HG03469 (cell line): ENCODE measurements around the gene ADRA2B.

Experiments used
- ATAC-seq: cut with Tn5 transposase; IDR thresholded peaks from one replicate; pipeline ENCODE4 v1.9.1; 2021; ENCODE audit warnings: mild to moderate bottlenecking, moderate library complexity, moderate number of reproducible peaks; ENCODE audit not compliant: unreplicated experiment

Gene ADRA2B

DNA sequence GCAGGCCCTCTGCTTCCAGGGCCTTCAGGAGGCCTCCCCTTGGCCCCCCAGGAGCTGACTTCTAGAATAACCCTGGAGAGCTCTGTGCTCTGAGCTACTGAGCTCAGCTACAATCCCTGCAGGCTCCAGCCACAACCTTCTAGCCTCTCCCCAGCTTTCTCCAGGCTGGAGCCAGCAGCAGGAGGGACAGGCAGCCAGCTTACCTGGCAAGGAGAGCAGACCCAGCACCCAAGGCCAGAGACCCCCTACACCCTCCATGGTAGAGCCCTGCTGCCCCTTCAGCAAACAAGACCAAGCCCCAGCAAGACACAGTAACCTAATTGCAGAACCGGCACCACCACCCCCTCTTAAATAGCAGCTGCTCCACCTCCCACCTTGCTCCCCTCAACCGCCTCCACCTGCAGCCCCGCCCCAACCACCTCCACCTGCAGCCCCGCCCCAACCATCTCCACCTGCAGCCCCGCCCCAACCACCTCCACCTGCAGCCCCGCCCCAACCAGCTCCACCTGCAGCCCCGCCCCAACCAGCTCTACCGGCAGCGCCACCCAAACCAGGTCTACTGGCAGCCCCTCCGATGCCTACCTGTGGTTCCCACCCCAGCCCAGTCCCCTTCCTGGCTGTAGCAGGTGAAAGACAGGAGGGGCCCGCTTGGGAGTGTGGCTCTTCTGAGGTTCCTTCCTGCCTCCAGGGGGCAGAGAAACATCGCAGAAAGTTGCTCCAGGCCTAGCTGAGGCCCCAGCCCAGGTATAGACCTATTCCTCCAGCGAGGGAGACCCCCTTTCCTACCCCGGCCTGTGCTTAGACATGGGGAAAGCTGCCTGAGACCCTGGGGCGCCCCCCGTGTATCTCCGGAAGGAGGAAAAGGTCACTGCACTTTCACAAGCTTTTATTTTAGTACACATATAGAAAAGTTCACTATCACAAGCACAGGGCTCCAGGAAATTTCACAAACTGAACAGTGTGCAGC is 22.1 kb upstream of the ADRA2B start, which contains the start of gene ASTL:
TSS of gene ASTL (minus strand) at position 324 of the 967 bp plus-strand sequence. CDS start at position 258, 66 bp downstream.
- no peak for ATAC-seq

DNA sequence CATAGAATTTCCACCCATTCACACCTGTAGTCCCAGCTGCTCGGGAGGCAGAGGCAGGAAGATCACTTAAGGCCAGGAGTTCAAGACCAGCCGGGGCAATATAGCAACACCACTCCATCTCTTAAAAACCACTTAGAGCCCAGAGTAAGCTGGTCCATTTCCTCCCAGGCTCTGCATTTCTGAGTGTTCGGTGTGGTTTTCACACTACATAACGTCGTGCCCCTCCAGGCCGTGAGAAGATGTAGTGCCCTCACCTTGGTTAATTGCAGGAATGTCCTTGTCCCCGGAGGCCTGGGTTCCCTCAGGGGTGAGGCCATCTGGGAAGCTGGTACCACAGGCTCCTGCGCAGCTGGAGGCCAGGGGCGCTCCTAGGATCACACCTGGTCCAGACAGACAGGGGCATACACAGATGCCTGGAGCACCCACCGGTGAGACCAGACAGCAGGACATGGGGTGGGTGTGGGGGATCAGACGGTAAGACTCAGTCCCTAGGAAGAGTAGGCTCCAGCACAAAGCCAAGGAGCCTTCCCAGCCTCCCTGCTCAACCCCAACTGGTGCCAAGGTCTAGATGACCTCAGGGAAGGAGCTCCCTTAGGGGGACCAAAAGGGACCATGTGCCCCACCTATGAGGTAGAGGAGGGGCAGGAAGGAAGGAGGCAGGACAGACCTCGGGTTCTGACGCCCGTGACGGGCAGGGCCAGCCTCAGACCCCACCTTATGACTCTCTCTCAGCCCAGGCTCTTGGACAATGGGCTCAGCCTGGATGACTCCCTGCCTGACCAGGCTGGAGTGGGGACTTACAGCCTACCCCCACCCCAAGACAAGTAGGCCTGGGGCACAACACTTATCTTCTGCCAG is 21.2 kb upstream of the ADRA2B start:
- no peak for ATAC-seq

DNA sequence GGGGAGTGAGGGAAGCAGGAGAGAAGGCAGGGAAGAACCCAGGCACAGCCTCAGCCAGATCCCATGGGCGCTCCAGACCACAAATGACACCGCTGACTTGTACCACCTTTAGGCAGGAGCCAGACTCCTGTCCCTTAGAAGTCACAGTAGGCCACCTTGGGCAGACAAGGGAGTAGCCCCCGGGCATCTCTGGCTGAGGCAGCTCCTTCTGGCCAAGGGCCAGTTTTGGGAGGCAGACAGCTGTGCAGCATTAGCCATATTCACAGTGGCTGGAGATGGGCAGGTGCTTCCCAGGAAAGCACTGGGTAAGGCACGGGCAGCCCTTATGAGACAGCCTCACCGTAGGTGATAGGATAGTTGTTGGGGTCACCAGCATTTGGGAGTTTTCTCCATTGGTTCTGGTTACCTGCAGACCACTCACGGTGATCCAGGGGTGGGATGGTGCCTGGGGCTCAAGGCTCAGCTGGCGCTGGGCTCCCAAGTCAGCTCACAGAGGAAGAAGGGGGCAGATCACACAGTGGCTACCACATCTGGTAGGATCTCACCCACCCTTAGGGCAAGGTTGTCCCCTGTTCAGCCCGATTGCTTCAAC is 19.9 kb upstream of the ADRA2B start:
- ATAC-seq, result no peak

DNA sequence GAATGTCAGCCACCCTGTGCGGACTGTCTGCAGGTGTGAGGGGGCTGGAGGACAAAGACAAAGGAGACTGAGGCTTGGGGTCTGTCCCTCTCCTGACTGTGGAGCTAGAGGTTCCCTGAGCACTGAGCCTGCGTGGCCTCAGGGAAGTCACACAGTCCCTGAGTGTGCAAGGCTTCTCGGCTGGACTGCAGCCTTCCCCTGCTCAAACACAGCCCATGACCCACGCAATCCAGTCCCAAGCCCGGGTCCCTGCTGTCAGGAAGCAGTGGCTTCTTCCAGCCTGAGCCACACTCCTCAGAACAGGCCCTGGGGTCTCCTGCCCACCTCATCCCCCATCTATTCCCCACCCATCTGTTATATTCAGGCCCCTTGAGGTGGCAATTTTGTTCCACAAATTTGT is 19.2 kb upstream of the ADRA2B start:
- ATAC-seq, result no peak

DNA sequence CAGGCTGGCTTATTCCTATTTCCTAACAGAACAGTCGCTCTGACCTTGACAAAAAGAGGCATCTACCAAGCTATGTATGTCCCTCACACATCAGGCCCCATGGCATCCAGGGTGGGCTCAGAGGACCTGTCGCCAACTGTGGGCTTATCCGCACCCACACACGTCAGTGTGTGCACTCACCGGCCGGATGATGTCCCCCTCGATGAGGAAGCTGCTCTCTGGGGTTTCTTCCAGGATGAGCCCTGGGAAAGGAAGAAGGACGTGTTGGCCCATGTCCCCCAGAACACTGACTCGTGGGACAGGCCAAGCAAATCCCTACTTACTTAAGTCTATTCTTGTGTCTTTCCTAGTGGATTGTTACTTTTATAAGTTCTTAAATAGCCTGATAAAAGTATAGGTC is 18.8 kb upstream of the ADRA2B start:
- ATAC-seq, result no peak

DNA sequence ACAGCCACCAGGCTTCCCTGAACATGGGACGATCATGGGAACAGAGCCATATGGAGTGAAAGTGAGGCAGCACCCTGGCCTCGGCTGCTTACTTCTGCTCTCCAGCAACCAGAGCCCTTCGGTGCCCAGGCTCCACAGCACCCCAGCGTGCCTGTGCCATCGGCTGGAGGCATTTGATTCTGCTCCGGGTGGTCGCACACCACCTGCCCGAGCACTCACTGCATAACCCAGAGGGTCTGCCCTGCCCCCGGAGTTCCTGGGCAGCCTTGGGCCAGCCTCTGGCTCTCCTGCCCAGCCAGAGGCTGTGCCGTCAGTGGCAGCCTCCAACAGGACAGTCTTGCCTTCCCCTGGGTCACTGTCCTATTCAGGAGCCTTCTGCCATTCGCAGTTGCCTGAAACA is 18.1 kb upstream of the ADRA2B start:
- no peak for ATAC-seq

- no peak for ATAC-seq
Measured at GRCh38 chr2:96131813-96132745, 15.7 kb upstream of the ADRA2B start.

- ATAC-seq, result no peak
Measured at GRCh38 chr2:96131152-96131812, 14.9 kb upstream of the ADRA2B start.

DNA sequence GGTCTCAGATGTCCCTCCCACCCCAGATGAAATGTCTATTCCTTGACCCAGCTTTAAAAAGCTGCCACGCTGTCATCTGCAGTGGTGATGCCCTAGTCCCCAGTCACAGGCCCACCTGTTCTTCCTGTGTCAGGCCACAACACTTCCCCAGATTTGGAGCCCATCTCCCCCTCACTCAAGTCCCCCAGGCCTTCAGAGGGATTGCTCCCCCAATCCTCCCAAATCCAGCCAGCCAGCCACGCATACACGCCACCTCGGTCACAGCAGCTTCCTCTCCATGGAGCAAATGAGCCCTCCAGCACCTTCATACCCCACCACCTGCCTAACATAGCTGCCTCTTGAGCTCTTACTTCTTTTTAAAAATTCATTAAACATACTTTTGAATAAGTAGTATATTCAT is 14.1 kb upstream of the ADRA2B start:
- ATAC-seq, result no peak

- ATAC-seq, result no peak
Measured at GRCh38 chr2:96129528-96130120, 13.3 kb upstream of the ADRA2B start.

- ATAC-seq, result no peak
Measured at GRCh38 chr2:96128456-96128855, 12.1 kb upstream of the ADRA2B start.

- ATAC-seq, result no peak
Measured at GRCh38 chr2:96124406-96125265, 8.3 kb upstream of the ADRA2B start.

DNA sequence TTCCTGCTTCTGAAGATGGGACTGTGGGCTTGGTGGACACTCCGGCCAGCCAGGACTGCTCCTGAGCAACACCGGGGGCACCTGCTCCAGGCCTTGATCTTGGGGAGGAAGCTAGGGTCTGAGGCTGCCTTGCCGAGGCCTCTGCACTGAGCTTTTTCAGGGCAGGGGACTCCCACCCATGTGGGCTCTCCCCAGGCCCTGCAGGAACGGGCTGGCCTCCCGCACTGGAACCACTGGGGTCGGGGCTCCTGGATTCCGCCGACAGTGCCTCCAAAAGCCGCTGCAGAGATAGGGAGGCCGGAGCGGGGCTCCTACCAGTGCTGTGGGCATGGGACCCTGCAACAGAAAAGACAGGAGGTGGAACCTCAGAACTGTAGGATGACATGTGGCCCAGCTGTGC is 7.6 kb upstream of the ADRA2B start:
- ATAC-seq, result no peak

DNA sequence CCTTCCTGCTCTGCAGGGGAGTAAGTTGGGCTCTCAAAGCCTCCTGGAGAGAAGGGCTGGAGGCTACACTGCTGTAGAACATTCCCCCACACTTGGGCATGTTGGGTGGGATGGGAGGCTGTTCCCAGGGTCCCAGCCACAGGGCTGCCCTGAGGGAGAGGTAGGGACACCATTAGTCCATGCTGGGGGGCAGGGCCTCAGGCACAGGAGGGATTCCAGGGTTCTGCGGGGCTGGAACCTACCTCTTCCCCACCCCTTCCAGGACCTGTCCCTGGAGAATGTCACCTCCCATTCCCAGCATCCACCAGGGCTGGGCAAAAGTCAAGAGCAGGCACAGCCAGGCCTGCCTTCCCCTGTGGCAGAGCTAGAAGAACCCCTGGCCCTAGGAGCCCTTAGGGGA is 6.9 kb upstream of the ADRA2B start:
- ATAC-seq, result no peak

- no peak for ATAC-seq
Measured at GRCh38 chr2:96122391-96122790, 6.0 kb upstream of the ADRA2B start.

- ATAC-seq, result no peak
Measured at GRCh38 chr2:96121414-96121813, 5.0 kb upstream of the ADRA2B start.

GRCh38 chr2:96120991-96121390 is 4.6 kb upstream of the ADRA2B start:
- no peak for ATAC-seq

GRCh38 chr2:96120091-96120720 is 3.8 kb upstream of the ADRA2B start:
- no peak for ATAC-seq
